HEK293 (cell line): ENCODE data around the gene BAIAP2.

Experiments
- CTCF ChIA-PET: fragments of 350-600 bp; formaldehyde crosslinking; extraction: SDS; loops from one replicate; lab custom pipeline; 2021; ENCODE audit warnings: antibody characterized with exemption; lab: Yijun Ruan, JAX
- POLR2A ChIA-PET: fragments of 300-600 bp; formaldehyde crosslinking; extraction: SDS; loops from one replicate; lab custom pipeline; 2020; ENCODE audit warnings: antibody characterized with exemption, inconsistent platforms; lab: Yijun Ruan, JAX
- H3K27ac ChIP-seq: fragments of 200-500 bp; sonication (Bioruptor generic); 2 replicates; pipeline ENCODE4 v1.5.1; 2014; ENCODE audit warnings: low read depth, low read length, control low read depth, inconsistent platforms; ENCODE audit errors: extremely low read depth
- H3K36me3 ChIP-seq, 2 experiments: fragments of 200-500 bp in 1 of 2; sonication (Bioruptor generic) in 1 of 2; 1 replicate in 1 of 2; 2 replicates in 1 of 2; pipeline ENCODE4 v1.5.1; 2014 to 2017; ENCODE audit warnings: inconsistent platforms in 2 of 2, low read length in 2 of 2; ENCODE audit not compliant: control insufficient read depth in 2 of 2, insufficient read depth in 1 of 2
- H3K4me1 ChIP-seq: fragments of 200-500 bp; sonication (Bioruptor generic); 2 replicates; pipeline ENCODE4 v1.5.1; 2014; ENCODE audit warnings: mild to moderate bottlenecking, low read length, inconsistent platforms; ENCODE audit not compliant: control insufficient read depth, insufficient read depth
- H3K4me3 ChIP-seq: 2 replicates; pipeline ENCODE4 v1.5.1; 2011; ENCODE audit warnings: low read depth, mild to moderate bottlenecking, control low read depth, low read length, moderate library complexity
- H3K9me3 ChIP-seq: fragments of 200-500 bp; sonication (Bioruptor generic); 2 replicates; pipeline ENCODE4 v1.5.1; 2014; ENCODE audit warnings: low read depth, low read length, inconsistent platforms; ENCODE audit not compliant: control insufficient read depth, insufficient read depth
- KLF10 ChIP-seq: fragments of 450-650 bp; IDR thresholded peaks from 2 replicates; pipeline ENCODE4 v1.5.1; 2018; ENCODE audit warnings: missing biosample characterization, mild to moderate bottlenecking, missing genetic modification characterization
- REST ChIP-seq: fragments of 450-650 bp; formaldehyde crosslinking; IDR thresholded peaks from 2 replicates; pipeline ENCODE4 v1.5.1; 2016; ENCODE audit warnings: missing biosample characterization, missing genetic modification characterization
- ZBTB7A ChIP-seq: fragments of 450-650 bp; formaldehyde crosslinking; IDR thresholded peaks from 2 replicates; pipeline ENCODE4 v1.5.1; 2016; ENCODE audit warnings: low read depth, missing biosample characterization, missing genetic modification characterization
- ZNF114 ChIP-seq: fragments of 450-650 bp; formaldehyde crosslinking; IDR thresholded peaks from 2 replicates; pipeline ENCODE4 v1.5.0; 2017; ENCODE audit warnings: missing biosample characterization, missing genetic modification characterization
- ZNF140 ChIP-seq: fragments of 450-650 bp; formaldehyde crosslinking; IDR thresholded peaks from 2 replicates; pipeline ENCODE4 v1.5.1; 2016; ENCODE audit warnings: missing biosample characterization, missing genetic modification characterization
- ZNF19 ChIP-seq: fragments of 450-650 bp; formaldehyde crosslinking; IDR thresholded peaks from 2 replicates; pipeline ENCODE4; 2016; ENCODE audit warnings: missing biosample characterization, missing genetic modification characterization, low read depth
- ZNF214 ChIP-seq: fragments of 450-650 bp; formaldehyde crosslinking; IDR thresholded peaks from 2 replicates; pipeline ENCODE4 v1.5.1; 2017; ENCODE audit warnings: missing biosample characterization, mild to moderate bottlenecking, missing genetic modification characterization, borderline replicate concordance
- ZNF248 ChIP-seq: fragments of 450-650 bp; formaldehyde crosslinking; IDR thresholded peaks from 2 replicates; pipeline ENCODE4 v1.5.1; 2017; ENCODE audit warnings: missing biosample characterization, missing genetic modification characterization
- ZNF335 ChIP-seq: fragments of 450-650 bp; formaldehyde crosslinking; conservative IDR thresholded peaks from 2 replicates; pipeline ENCODE4 v1.5.1; 2016; ENCODE audit warnings: missing biosample characterization, missing genetic modification characterization
- ZNF423 ChIP-seq: fragments of 450-650 bp; formaldehyde crosslinking; IDR thresholded peaks from 2 replicates; pipeline ENCODE4 v1.5.1; 2016; ENCODE audit warnings: missing biosample characterization, missing genetic modification characterization
- ZNF521 ChIP-seq: fragments of 450-650 bp; formaldehyde crosslinking; IDR thresholded peaks from 2 replicates; pipeline ENCODE4 v1.5.1; 2017; ENCODE audit warnings: missing biosample characterization, mild to moderate bottlenecking, missing genetic modification characterization
- ZNF544 ChIP-seq: fragments of 450-650 bp; formaldehyde crosslinking; IDR thresholded peaks from 2 replicates; pipeline ENCODE4 v1.5.0; 2017; ENCODE audit warnings: missing biosample characterization, missing genetic modification characterization
- ZNF560 ChIP-seq: fragments of 450-650 bp; formaldehyde crosslinking; IDR thresholded peaks from 2 replicates; pipeline ENCODE4 v1.5.1; 2017; ENCODE audit warnings: missing biosample characterization, missing genetic modification characterization, borderline replicate concordance
- ZNF777 ChIP-seq: fragments of 450-650 bp; formaldehyde crosslinking; IDR thresholded peaks from 2 replicates; pipeline ENCODE4 v1.5.1; 2017; ENCODE audit warnings: missing biosample characterization, missing genetic modification characterization, borderline replicate concordance
- ZSCAN18 ChIP-seq: fragments of 450-650 bp; formaldehyde crosslinking; IDR thresholded peaks from 2 replicates; pipeline ENCODE4 v1.5.1; 2016; ENCODE audit warnings: missing biosample characterization, missing genetic modification characterization
- TF ChIP-seq, protein P1 (sequence below): fragments of 450-650 bp; formaldehyde crosslinking; IDR thresholded peaks from 2 replicates; pipeline ENCODE4 v1.5.1; 2016; ENCODE audit warnings: missing biosample characterization, missing genetic modification characterization
- TF ChIP-seq, protein P2 (sequence below): sonication (generic); formaldehyde crosslinking; IDR thresholded peaks from 2 replicates; pipeline ENCODE4 v1.8.1; 2022; ENCODE audit warnings: mild to moderate bottlenecking, moderate library complexity, missing genetic modification reagents

BAIAP2 gene

DNA sequence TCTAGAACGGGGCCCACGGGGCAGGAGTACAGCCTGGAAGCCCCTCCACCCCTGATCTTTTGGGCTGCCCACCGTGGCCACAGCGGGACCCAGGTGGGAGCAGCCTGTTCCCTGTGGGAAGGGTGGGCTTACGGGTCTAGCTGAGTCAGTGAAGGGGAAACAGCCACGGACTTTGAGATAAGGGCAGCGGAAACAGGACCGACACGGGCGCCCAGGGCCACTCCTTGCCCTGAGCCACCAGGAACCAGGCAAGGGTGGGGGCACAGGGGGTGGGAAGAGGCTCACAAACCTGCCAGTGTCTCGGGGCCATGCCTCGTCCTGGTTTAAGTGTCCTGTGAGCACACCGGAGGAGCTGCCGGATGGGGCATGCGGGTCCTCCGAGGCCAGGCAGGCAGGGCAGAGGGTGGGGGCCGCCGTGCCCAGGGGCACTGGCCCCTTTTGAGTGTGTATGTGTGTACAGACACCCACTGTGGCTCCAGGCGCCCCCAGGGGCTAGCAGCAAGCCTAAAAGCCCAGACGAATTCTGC, 82.8 kb downstream of the BAIAP2 start:
- no peak for TF ChIP-seq ZNF114 (tag by site-specific recombination)
- no peak for TF ChIP-seq ZSCAN18 (tag by site-specific recombination)
- no peak for TF ChIP-seq ZNF19 (tag by site-specific recombination)
- TF ChIP-seq ZNF214 (tag by site-specific recombination) = no peak
- TF ChIP-seq ZNF777 = no peak
- no peak for TF ChIP-seq ZNF423
- TF ChIP-seq ZNF248 (tag by site-specific recombination) = no peak
- TF ChIP-seq ZNF521 (tag by site-specific recombination) = no peak
- TF ChIP-seq, protein P1, sequence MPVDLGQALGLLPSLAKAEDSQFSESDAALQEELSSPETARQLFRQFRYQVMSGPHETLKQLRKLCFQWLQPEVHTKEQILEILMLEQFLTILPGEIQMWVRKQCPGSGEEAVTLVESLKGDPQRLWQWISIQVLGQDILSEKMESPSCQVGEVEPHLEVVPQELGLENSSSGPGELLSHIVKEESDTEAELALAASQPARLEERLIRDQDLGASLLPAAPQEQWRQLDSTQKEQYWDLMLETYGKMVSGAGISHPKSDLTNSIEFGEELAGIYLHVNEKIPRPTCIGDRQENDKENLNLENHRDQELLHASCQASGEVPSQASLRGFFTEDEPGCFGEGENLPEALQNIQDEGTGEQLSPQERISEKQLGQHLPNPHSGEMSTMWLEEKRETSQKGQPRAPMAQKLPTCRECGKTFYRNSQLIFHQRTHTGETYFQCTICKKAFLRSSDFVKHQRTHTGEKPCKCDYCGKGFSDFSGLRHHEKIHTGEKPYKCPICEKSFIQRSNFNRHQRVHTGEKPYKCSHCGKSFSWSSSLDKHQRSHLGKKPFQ (tag by site-specific recombination) = no peak
- TF ChIP-seq ZNF140 = no peak
- TF ChIP-seq ZNF335 (tag by site-specific recombination) = no peak
- TF ChIP-seq, protein P2, sequence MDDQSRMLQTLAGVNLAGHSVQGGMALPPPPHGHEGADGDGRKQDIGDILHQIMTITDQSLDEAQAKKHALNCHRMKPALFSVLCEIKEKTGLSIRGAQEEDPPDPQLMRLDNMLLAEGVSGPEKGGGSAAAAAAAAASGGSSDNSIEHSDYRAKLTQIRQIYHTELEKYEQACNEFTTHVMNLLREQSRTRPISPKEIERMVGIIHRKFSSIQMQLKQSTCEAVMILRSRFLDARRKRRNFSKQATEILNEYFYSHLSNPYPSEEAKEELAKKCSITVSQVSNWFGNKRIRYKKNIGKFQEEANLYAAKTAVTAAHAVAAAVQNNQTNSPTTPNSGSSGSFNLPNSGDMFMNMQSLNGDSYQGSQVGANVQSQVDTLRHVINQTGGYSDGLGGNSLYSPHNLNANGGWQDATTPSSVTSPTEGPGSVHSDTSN (CRISPR knock-in tag) = no peak
- no peak for TF ChIP-seq KLF10 (tag by site-specific recombination)
- no peak for TF ChIP-seq ZBTB7A (tag by site-specific recombination)
- no peak for TF ChIP-seq REST (tag by site-specific recombination)
- TF ChIP-seq ZNF544 = no peak
- no peak for TF ChIP-seq ZNF560 (tag by site-specific recombination)
- ChIA-PET CTCF (interaction anchor here (4.6 kb wide), 1 partner anchor 15 kb away, joined by 29 read pairs; no protein-coding TSS in a partner anchor), POLR2A (interaction anchor here (1.4 kb wide), 1 partner anchor 121 kb away, joined by 4 read pairs; the partner anchor contains the start of genes NDUFAF8 and TEPSIN)
- H3K4me3 ChIP-seq = no peak overlapping the region
- H3K27ac ChIP-seq = no peak overlapping the region
- peaks cover 0 to 6% of the 10 kb centered on the region in 2 experiments; a peak in 1 of 3 replicates for H3K36me3 ChIP-seq
- no peaks in the 10 kb centered on the region for H3K9me3 ChIP-seq
- no peaks in the 10 kb centered on the region for H3K4me1 ChIP-seq
